ENCODE data around the gene SEMA5A. TPM values are rescaled to one million over a fixed set of nuclear protein-coding genes. Genes with fewer than 3 reads are reported as not detected.

The SEMA5A gene
- total RNA-seq, 2 donors from 2014 or later = 13.3 to 17.6 TPM

- no peak overlapping the region for H3K4me3 ChIP-seq
- H3K9me3 ChIP-seq = peaks cover 15% of the 10 kb centered on the region
- H3K27me3 ChIP-seq (replicated peaks; ENCODE audit: insufficient read depth) = no peaks in the 10 kb centered on the region
- DNase-seq (ENCODE audit: low spot score) (no peak), ATAC-seq (ENCODE audit: insufficient number of reproducible peaks, low FRiP score, low read depth) (no peak)
- no peaks in the 10 kb centered on the region for H3K4me1 ChIP-seq (ENCODE audit: control insufficient read depth in 1 of 2, low read depth in 2 of 2)
- no peak for TF ChIP-seq CTCF (IDR thresholded peaks at IDR 0.05)
- no peaks in the 10 kb centered on the region for H3K36me3 ChIP-seq
- H3K27ac ChIP-seq = no peak overlapping the region
These were observed 524.9 kb downstream of the SEMA5A start for GRCh38 chr5:9020996-9021395.

GRCh38 chr5:9015937-9016270 is 530.0 kb downstream of the SEMA5A start:
- Histone ChIP-seq H3K27ac (no peak overlapping the region), H3K9me3 (no peaks in the 10 kb centered on the region), H3K4me3 (no peak overlapping the region), H3K36me3 (no peaks in the 10 kb centered on the region), H3K4me1 (ENCODE audit: control insufficient read depth in 1 of 2, low read depth in 2 of 2) (no peaks in the 10 kb centered on the region), H3K27me3 (replicated peaks; ENCODE audit: insufficient read depth) (no peaks in the 10 kb centered on the region)
- no peak for TF ChIP-seq CTCF (IDR thresholded peaks at IDR 0.05)
- DNase-seq (ENCODE audit: low spot score) (no peak), ATAC-seq (ENCODE audit: insufficient number of reproducible peaks, low FRiP score, low read depth) (no peak)

- Histone ChIP-seq H3K9me3 (no peaks in the 10 kb centered on the region), H3K27ac (no peak overlapping the region), H3K4me1 (ENCODE audit: control insufficient read depth in 1 of 2, low read depth in 2 of 2) (no peaks in the 10 kb centered on the region), H3K4me3 (no peak overlapping the region), H3K27me3 (replicated peaks; ENCODE audit: insufficient read depth) (no peaks in the 10 kb centered on the region), H3K36me3 (no peaks in the 10 kb centered on the region)
- no peak for DNase-seq (ENCODE audit: low spot score)
- no peak for ATAC-seq (ENCODE audit: insufficient number of reproducible peaks, low FRiP score, low read depth)
- no peak for TF ChIP-seq CTCF (IDR thresholded peaks at IDR 0.05)
These were observed 530.5 kb downstream of the SEMA5A start for GRCh38 chr5:9015260-9015936.

- no peak overlapping the region for H3K4me3 ChIP-seq
- no peaks in the 10 kb centered on the region for H3K27me3 ChIP-seq (replicated peaks; ENCODE audit: insufficient read depth)
- peak overlapping the region in 1 of 2 donors; percentile 55 for H3K27ac ChIP-seq
- no peaks in the 10 kb centered on the region for H3K36me3 ChIP-seq
- ATAC-seq (ENCODE audit: insufficient number of reproducible peaks, low FRiP score, low read depth) = no peak
- no peak for TF ChIP-seq CTCF (IDR thresholded peaks at IDR 0.05)
- DNase-seq (ENCODE audit: low spot score) = no peak
- no peaks in the 10 kb centered on the region for H3K4me1 ChIP-seq (ENCODE audit: control insufficient read depth in 1 of 2, low read depth in 2 of 2)
- no peaks in the 10 kb centered on the region for H3K9me3 ChIP-seq
These were observed 532.7 kb downstream of the SEMA5A start for GRCh38 chr5:9013147-9013546.

- no peak overlapping the region for H3K27ac ChIP-seq
- no peaks in the 10 kb centered on the region for H3K9me3 ChIP-seq
- no peak for TF ChIP-seq CTCF (IDR thresholded peaks at IDR 0.05)
- no peaks in the 10 kb centered on the region for H3K27me3 ChIP-seq (replicated peaks; ENCODE audit: insufficient read depth)
- H3K36me3 ChIP-seq = no peaks in the 10 kb centered on the region
- H3K4me3 ChIP-seq = no peak overlapping the region
- ATAC-seq (ENCODE audit: insufficient number of reproducible peaks, low FRiP score, low read depth) = no peak
- no peaks in the 10 kb centered on the region for H3K4me1 ChIP-seq (ENCODE audit: control insufficient read depth in 1 of 2, low read depth in 2 of 2)
- DNase-seq (ENCODE audit: low spot score) = no peak
These were observed 535.8 kb downstream of the SEMA5A start for GRCh38 chr5:9009931-9010651.
